Panc1 (cell line): ENCODE measurements around the gene UBAC2. TPM values are rescaled to one million over a fixed set of nuclear protein-coding genes. Genes with fewer than 3 reads are reported as not detected.

Experiments
- ATAC-seq: fragments of 200-7000 bp; cut with Tn5 transposase; 2 replicates; pipeline ENCODE4 v1.9.1; 2020; ENCODE audit warnings: mild to moderate bottlenecking, moderate library complexity
- BruUV-seq: library from RNA; stranded (reverse); fragments of 400-500 nt; replicated peaks from 2 replicates; lab custom pipeline; 2021; lab: Mats Ljungman, UMichigan
- CTCF ChIA-PET: fragments of 300-600 bp; sonication (Branson Sonifier 250); formaldehyde crosslinking; loops from one replicate; lab custom pipeline; 2022; ENCODE audit warnings: antibody characterized with exemption; lab: Charles Lee
- POLR2A ChIA-PET: fragments of 300-600 bp; sonication (Branson Sonifier 250); formaldehyde crosslinking; loops from one replicate; lab custom pipeline; 2022; ENCODE audit warnings: antibody characterized with exemption; lab: Charles Lee
- DNase-seq: peaks from one replicate; pipeline ENCODE4 v3.0.0-alpha.2; 2010; ENCODE audit warnings: low read depth, low spot score
- H3K27ac ChIP-seq: 2 replicates; pipeline ENCODE4 v1.5.1; 2011; ENCODE audit warnings: mild to moderate bottlenecking, low read length, inconsistent platforms
- H3K27me3 ChIP-seq: fragments of 200-500 bp; sonication (Bioruptor generic); 2 replicates; pipeline ENCODE4 v1.6.0; 2014; ENCODE audit warnings: low read length, inconsistent platforms; ENCODE audit not compliant: control insufficient read depth, insufficient read depth
- H3K36me3 ChIP-seq: fragments of 200-500 bp; sonication (Bioruptor generic); 2 replicates; pipeline ENCODE4 v1.5.1; 2014; ENCODE audit warnings: inconsistent platforms, mild to moderate bottlenecking, low read length, moderate library complexity; ENCODE audit not compliant: control insufficient read depth, insufficient read depth
- H3K4me1 ChIP-seq: 2 replicates; pipeline ENCODE4 v1.5.1; 2011; ENCODE audit warnings: inconsistent platforms, mild to moderate bottlenecking, low read length, moderate library complexity; ENCODE audit not compliant: control insufficient read depth, insufficient read depth
- H3K4me3 ChIP-seq, 2 experiments: 2 replicates each; pipeline ENCODE4 v1.5.1; 2011 to 2012; ENCODE audit warnings: low read depth in 2 of 2, low read length in 2 of 2, mild to moderate bottlenecking in 2 of 2, inconsistent platforms in 1 of 2, moderate library complexity in 1 of 2
- H3K9me3 ChIP-seq: fragments of 200-500 bp; sonication (Bioruptor generic); 2 replicates; pipeline ENCODE4 v1.5.1; 2014; ENCODE audit warnings: low read depth, mild to moderate bottlenecking, inconsistent platforms, low read length, moderate library complexity; ENCODE audit not compliant: control insufficient read depth, insufficient read depth
- POLR2AphosphoS5 ChIP-seq: IDR thresholded peaks from 2 replicates; pipeline ENCODE4 v1.6.1; 2012; ENCODE audit warnings: mild to moderate bottlenecking, low read depth, low read length, moderate library complexity
- SIN3A ChIP-seq: IDR thresholded peaks from 2 replicates; pipeline ENCODE4 v1.6.1; 2012; ENCODE audit warnings: low read depth, mild to moderate bottlenecking, low read length, moderate library complexity, borderline replicate concordance; ENCODE audit not compliant: insufficient read depth
- TCF7L2 ChIP-seq: IDR thresholded peaks from 2 replicates; pipeline ENCODE4 v1.6.1; 2011; ENCODE audit warnings: mild to moderate bottlenecking, low read depth, low read length, inconsistent platforms
- in situ Hi-C: cut with HindIII; loops from 2 replicates; pipeline ENCODE4 v1.10.0; 2016; ENCODE audit warnings: low sequenced_read_pairs, low pct_unique_long_range_greater_than_20kb
- intact Hi-C: fragments of 100-400 bp; cut with micrococcal nuclease; formaldehyde crosslinking; loops from one replicate; pipeline ENCODE4 v1.10.0; 2022; ENCODE audit not compliant: unreplicated experiment
- total RNA-seq: library from RNA; stranded (reverse); gene quantifications from one replicate; pipeline ENCODE4 v1.2.1, GENCODE V29; 2021; ENCODE audit not compliant: unreplicated experiment
- TF ChIP-seq, protein P1 (sequence below): fragments of 450-650 bp; IDR thresholded peaks from 2 replicates; pipeline ENCODE4 v1.5.1; 2017; ENCODE audit warnings: mild to moderate bottlenecking
- TF ChIP-seq, protein P2 (sequence below), 2 experiments: IDR thresholded peaks; 2 replicates each; pipeline ENCODE4 v1.6.1; 2011 to 2012; ENCODE audit warnings: low read depth in 2 of 2, control low read depth in 1 of 2, low read length in 1 of 2, mild to moderate bottlenecking in 1 of 2, moderate library complexity in 1 of 2; ENCODE audit not compliant: insufficient read depth in 1 of 2

UBAC2 gene
- total RNA-seq, 1 experiment from 2014 or later, result 40.8 TPM

DNA sequence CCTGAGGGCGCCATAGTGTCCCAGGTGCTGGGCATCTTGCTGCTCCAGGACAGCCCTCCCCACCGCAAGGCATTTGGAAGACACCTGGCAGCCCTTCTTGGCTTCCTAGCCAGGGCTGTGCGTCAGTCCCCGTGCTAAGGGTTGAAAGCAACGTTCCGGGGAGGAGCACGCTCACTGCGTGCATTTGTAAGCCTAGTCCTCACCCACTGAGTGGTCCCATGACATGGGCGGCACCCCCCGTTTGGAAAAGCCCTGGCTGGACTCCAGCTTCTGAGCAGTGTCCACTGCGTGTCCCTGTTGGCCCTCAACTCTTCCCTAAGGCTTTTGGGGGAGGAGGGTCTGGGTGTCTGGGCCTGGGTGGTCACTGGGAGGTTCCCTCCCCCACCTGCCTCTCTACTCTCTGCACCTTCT lies 182.9 kb downstream of the UBAC2 start:
- H3K27me3 ChIP-seq, result no peaks in the 10 kb centered on the region

DNA sequence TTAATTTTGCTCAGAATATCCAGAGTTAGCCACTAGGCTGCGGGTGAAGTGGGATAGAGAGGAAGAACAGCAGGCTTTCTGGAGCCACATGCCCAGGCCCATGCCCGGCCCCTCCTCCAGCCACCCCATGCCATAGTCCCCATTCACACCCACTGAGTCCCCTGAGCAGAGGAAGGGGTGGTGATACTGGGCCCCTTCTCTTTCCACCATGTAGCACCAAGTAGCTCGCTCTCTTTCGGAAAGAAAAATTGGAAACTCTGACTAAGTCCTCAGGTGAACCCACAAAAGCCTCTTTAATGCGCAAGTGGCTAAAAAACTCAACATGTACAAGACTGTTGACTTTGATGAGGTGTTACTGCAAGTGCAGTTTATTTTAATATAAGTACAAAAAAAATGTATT lies 183.3 kb downstream of the UBAC2 start:
- intact Hi-C loops, result no loop called here
- no peaks in the 10 kb centered on the region for H3K36me3 ChIP-seq
- no peaks in the 10 kb centered on the region for H3K9me3 ChIP-seq
- no peak overlapping the region for H3K27ac ChIP-seq
- DNase-seq, result no peak
- POLR2A ChIA-PET, result no interaction called here
- CTCF ChIA-PET, result no interaction called here
- ATAC-seq, result no peak
- no peaks in the 10 kb centered on the region for H3K4me1 ChIP-seq
- in situ Hi-C loops, result no loop called here
- no TSS peak for BruUV-seq
- H3K4me3 ChIP-seq, result no peak overlapping the region
- H3K27me3 ChIP-seq, result no peaks in the 10 kb centered on the region
- no peak for TF ChIP-seq TCF7L2
- no peak for TF ChIP-seq POLR2AphosphoS5
- TF ChIP-seq, protein P1, sequence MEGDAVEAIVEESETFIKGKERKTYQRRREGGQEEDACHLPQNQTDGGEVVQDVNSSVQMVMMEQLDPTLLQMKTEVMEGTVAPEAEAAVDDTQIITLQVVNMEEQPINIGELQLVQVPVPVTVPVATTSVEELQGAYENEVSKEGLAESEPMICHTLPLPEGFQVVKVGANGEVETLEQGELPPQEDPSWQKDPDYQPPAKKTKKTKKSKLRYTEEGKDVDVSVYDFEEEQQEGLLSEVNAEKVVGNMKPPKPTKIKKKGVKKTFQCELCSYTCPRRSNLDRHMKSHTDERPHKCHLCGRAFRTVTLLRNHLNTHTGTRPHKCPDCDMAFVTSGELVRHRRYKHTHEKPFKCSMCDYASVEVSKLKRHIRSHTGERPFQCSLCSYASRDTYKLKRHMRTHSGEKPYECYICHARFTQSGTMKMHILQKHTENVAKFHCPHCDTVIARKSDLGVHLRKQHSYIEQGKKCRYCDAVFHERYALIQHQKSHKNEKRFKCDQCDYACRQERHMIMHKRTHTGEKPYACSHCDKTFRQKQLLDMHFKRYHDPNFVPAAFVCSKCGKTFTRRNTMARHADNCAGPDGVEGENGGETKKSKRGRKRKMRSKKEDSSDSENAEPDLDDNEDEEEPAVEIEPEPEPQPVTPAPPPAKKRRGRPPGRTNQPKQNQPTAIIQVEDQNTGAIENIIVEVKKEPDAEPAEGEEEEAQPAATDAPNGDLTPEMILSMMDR, result no peak
- TF ChIP-seq SIN3A, result no peak
- TF ChIP-seq, protein P2, sequence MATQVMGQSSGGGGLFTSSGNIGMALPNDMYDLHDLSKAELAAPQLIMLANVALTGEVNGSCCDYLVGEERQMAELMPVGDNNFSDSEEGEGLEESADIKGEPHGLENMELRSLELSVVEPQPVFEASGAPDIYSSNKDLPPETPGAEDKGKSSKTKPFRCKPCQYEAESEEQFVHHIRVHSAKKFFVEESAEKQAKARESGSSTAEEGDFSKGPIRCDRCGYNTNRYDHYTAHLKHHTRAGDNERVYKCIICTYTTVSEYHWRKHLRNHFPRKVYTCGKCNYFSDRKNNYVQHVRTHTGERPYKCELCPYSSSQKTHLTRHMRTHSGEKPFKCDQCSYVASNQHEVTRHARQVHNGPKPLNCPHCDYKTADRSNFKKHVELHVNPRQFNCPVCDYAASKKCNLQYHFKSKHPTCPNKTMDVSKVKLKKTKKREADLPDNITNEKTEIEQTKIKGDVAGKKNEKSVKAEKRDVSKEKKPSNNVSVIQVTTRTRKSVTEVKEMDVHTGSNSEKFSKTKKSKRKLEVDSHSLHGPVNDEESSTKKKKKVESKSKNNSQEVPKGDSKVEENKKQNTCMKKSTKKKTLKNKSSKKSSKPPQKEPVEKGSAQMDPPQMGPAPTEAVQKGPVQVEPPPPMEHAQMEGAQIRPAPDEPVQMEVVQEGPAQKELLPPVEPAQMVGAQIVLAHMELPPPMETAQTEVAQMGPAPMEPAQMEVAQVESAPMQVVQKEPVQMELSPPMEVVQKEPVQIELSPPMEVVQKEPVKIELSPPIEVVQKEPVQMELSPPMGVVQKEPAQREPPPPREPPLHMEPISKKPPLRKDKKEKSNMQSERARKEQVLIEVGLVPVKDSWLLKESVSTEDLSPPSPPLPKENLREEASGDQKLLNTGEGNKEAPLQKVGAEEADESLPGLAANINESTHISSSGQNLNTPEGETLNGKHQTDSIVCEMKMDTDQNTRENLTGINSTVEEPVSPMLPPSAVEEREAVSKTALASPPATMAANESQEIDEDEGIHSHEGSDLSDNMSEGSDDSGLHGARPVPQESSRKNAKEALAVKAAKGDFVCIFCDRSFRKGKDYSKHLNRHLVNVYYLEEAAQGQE (IDR thresholded peaks at IDR 0.05; ENCODE audit: insufficient read depth in 1 of 2, low read depth in 2 of 2, low read length in 1 of 2), result no peak

More for the DNA sequence above, 182.9 kb downstream of the UBAC2 start:
- Histone ChIP-seq H3K4me3 (no peak overlapping the region), H3K4me1 (no peaks in the 10 kb centered on the region), H3K27ac (no peak overlapping the region), H3K36me3 (no peaks in the 10 kb centered on the region), H3K9me3 (no peaks in the 10 kb centered on the region)
- POLR2A ChIA-PET, result no interaction called here
- BruUV-seq, result no TSS peak
- intact Hi-C loops, result no loop called here
- TF ChIP-seq TCF7L2, result no peak
- TF ChIP-seq, protein P2 (IDR thresholded peaks at IDR 0.05; ENCODE audit: insufficient read depth in 1 of 2, low read depth in 2 of 2, low read length in 1 of 2), result no peak
- no peak for TF ChIP-seq SIN3A
- TF ChIP-seq, protein P1, result no peak
- no peak for TF ChIP-seq POLR2AphosphoS5
- DNase-seq (no peak), ATAC-seq (no peak)
- in situ Hi-C loops, result no loop called here
- CTCF ChIA-PET, result no interaction called here
